ENCODE measurements around the gene SIX5.

The SIX5 gene

GRCh38 chr19:45792470-45793177, 23.6 kb upstream of the SIX5 start, which contains the start of gene DMWD:
DMWD (minus strand) TSS chr19:45792845; CDS start chr19:45792756, 89 bp downstream.
- peak; percentile 96 for DNase-seq

- DNase-seq = no peak
Observed at GRCh38 chr19:45791744-45792469, 22.9 kb upstream of the SIX5 start.

- no peak for DNase-seq
Observed at GRCh38 chr19:45790942-45791341, 21.9 kb upstream of the SIX5 start.

- no peak for DNase-seq
Observed at GRCh38 chr19:45789035-45789786, 20.2 kb upstream of the SIX5 start.

GRCh38 chr19:45786533-45786894, 17.5 kb upstream of the SIX5 start:
- DNase-seq = no peak

GRCh38 chr19:45785781-45786532, 16.9 kb upstream of the SIX5 start:
- no peak for DNase-seq

GRCh38 chr19:45785097-45785496, 16.0 kb upstream of the SIX5 start:
- DNase-seq = no peak

- no peak for DNase-seq
Observed at GRCh38 chr19:45784096-45784495, 15.0 kb upstream of the SIX5 start.

- DNase-seq = no peak
Observed at GRCh38 chr19:45782820-45783785, 14.1 kb upstream of the SIX5 start.

GRCh38 chr19:45782162-45782691, 13.2 kb upstream of the SIX5 start, which contains the start of gene DMPK:
DMPK (minus strand) TSS chr19:45782490; CDS start chr19:45782352, 138 bp downstream.
- DNase-seq = peak; percentile 8

- DNase-seq = peak; percentile 53
Observed at GRCh38 chr19:45781214-45782161, 12.4 kb upstream of the SIX5 start.

- DNase-seq = no peak
Observed at GRCh38 chr19:45780448-45781213, 11.6 kb upstream of the SIX5 start.

- DNase-seq = no peak
Observed at GRCh38 chr19:45780146-45780447, 11.0 kb upstream of the SIX5 start.

- peak; percentile 82 for DNase-seq
Observed at GRCh38 chr19:45779231-45780145, 10.4 kb upstream of the SIX5 start.

- DNase-seq = no peak
Observed at GRCh38 chr19:45778010-45778661, 9.1 kb upstream of the SIX5 start.

- DNase-seq = no peak
Observed at GRCh38 chr19:45777395-45777961, 8.4 kb upstream of the SIX5 start.

- DNase-seq = no peak
Observed at GRCh38 chr19:45774765-45775164, 5.7 kb upstream of the SIX5 start.

Data from NCI-H774 (cell line).